Measurements from ENCODE around the gene TMCC3. TPM values are rescaled to one million over a fixed set of nuclear protein-coding genes. Genes with fewer than 3 reads are reported as not detected.

Gene TMCC3
- total RNA-seq, 1 experiment from 2014 or later = 1.9 TPM

DNA sequence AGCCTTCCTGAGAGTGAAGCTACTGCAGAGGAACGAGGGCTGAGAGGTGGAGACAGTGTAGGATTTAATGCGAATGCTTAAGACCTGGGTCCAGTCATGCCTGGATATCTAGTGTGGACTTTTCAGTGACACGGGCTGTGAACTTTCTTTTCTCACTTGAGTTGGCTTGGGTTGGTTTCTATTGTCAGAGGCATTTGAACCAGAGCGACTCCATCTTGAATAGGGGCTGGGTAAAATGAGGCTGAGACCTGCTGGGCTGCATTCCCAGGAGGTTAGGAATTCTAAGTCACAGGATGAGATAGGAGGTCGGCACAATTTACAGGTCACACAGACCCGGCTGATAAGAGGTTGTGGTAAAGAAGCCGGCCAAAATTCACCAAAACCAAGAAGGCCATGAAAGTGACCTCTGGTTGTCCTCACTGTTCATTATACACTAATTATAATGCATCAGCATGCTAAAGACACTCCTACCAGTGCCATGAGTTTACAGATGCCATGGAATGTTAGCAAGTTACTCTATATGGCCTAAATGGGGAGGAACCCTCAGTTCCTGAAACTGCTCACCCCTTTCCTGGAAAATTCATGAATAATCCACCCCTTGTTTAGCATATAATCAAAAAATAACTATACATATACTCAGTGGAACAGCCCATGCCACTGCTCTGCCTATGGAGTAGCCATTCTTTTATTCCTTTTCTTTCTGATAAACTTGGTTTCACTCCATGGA lies 34.2 kb upstream of the TMCC3 start:
- H3K9me3 Mint-ChIP-seq (ENCODE audit: unreplicated experiment) = no peaks in the 10 kb centered on the region
- H3K4me3 Mint-ChIP-seq (ENCODE audit: unreplicated experiment) = no peak overlapping the region
- TF ChIP-seq, protein P1, sequence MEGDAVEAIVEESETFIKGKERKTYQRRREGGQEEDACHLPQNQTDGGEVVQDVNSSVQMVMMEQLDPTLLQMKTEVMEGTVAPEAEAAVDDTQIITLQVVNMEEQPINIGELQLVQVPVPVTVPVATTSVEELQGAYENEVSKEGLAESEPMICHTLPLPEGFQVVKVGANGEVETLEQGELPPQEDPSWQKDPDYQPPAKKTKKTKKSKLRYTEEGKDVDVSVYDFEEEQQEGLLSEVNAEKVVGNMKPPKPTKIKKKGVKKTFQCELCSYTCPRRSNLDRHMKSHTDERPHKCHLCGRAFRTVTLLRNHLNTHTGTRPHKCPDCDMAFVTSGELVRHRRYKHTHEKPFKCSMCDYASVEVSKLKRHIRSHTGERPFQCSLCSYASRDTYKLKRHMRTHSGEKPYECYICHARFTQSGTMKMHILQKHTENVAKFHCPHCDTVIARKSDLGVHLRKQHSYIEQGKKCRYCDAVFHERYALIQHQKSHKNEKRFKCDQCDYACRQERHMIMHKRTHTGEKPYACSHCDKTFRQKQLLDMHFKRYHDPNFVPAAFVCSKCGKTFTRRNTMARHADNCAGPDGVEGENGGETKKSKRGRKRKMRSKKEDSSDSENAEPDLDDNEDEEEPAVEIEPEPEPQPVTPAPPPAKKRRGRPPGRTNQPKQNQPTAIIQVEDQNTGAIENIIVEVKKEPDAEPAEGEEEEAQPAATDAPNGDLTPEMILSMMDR (IDR thresholded peaks at IDR 0.05; ENCODE audit: unreplicated experiment) = no peak
- BruUV-seq (replicated peaks) = no TSS peak
- H3K27ac Mint-ChIP-seq (ENCODE audit: low read depth, unreplicated experiment) = no peak overlapping the region
- intact Hi-C loops (cut with micrococcal nuclease) = no loop called here
- no peak for DNase-seq (ENCODE audit: unreplicated experiment)
- ChIA-PET CTCF (interaction anchor here (0.6 kb wide), 1 partner anchor 22 kb away, joined by 3 read pairs; no protein-coding TSS in a partner anchor), POLR2A (no interaction called here)
- no peaks in the 10 kb centered on the region for H3K27me3 Mint-ChIP-seq (ENCODE audit: insufficient read depth, unreplicated experiment)
- H3K4me1 Mint-ChIP-seq (ENCODE audit: insufficient read depth, unreplicated experiment) = no peaks in the 10 kb centered on the region
- H3K36me3 Mint-ChIP-seq (ENCODE audit: insufficient read depth, unreplicated experiment) = no peaks in the 10 kb centered on the region

DNA sequence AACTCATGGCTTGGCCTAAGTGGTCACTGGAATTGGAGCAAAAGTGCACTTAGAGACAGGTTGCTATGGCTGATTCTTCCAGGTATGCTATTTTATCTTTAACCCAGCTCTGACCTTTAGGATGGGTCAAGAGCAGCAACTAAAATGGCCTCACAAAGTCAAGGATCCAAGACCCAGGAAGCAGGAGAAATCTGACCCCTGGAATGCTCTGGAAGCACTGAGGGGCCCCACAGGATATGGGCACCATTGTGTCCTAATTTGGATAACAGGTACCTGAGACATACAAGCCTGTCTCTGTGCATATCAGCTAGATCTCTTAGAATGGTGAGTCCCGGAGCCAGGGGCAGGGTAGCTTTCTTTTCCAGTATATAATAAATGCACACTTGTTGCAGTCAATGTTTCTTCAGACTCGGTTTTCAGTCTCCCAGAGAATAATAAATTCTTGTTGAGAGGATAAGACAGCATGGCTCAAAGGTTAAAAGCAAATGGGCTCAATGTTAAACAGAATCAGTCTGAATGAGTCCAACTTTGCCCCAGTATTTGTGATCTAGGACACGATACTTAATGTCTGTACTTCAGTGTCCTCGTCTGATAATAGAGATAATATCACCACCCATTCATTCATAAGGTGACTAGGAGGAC lies 29.3 kb upstream of the TMCC3 start:
- Mint-ChIP-seq H3K9me3 (ENCODE audit: unreplicated experiment) (no peaks in the 10 kb centered on the region), H3K4me3 (ENCODE audit: unreplicated experiment) (no peak overlapping the region), H3K4me1 (ENCODE audit: insufficient read depth, unreplicated experiment) (no peaks in the 10 kb centered on the region), H3K36me3 (ENCODE audit: insufficient read depth, unreplicated experiment) (no peaks in the 10 kb centered on the region), H3K27me3 (ENCODE audit: insufficient read depth, unreplicated experiment) (no peaks in the 10 kb centered on the region), H3K27ac (ENCODE audit: low read depth, unreplicated experiment) (no peak overlapping the region)
- ChIA-PET CTCF (interaction anchor here (0.7 kb wide), 1 partner anchor 1721 kb away, joined by 3 read pairs; no protein-coding TSS in a partner anchor), POLR2A (interaction anchor here (1.0 to 1.1 kb wide), 2 partner anchors 10 to 119 kb away, joined by 3 to 4 read pairs; no protein-coding TSS in a partner anchor)
- intact Hi-C loops (cut with micrococcal nuclease) = no loop called here
- BruUV-seq (replicated peaks) = no TSS peak
- TF ChIP-seq, protein P1 (IDR thresholded peaks at IDR 0.05; ENCODE audit: unreplicated experiment) = no peak
- no peak for DNase-seq (ENCODE audit: unreplicated experiment)

DNA sequence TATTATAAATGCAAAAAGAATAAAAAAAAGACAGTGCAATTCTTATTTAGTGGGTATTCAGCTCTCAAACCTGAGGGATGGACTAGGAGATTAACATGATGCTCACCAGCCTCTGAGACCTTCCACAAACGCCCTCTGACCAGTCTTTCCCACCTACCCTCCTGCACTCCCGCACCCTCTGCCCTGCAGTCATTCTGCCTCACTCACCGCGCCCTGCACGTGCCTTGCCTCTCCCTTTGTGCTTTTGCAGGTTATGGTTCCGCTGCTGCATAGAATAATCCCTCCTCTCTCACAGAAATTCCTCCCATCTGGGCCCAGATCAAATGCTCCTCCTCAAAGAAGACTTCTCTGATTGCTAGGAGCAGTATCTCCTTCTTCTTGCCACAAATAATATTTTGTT lies 28.5 kb upstream of the TMCC3 start:
- TF ChIP-seq, protein P1 (IDR thresholded peaks at IDR 0.05; ENCODE audit: unreplicated experiment) = no peak
- H3K4me3 Mint-ChIP-seq (ENCODE audit: unreplicated experiment) = no peak overlapping the region
- no peaks in the 10 kb centered on the region for H3K27me3 Mint-ChIP-seq (ENCODE audit: insufficient read depth, unreplicated experiment)
- CTCF ChIA-PET = interaction anchor here (1.0 kb wide), 1 partner anchor 39 kb away, joined by 3 read pairs; no protein-coding TSS in a partner anchor
- no peaks in the 10 kb centered on the region for H3K4me1 Mint-ChIP-seq (ENCODE audit: insufficient read depth, unreplicated experiment)
- no TSS peak for BruUV-seq (replicated peaks)
- no peaks in the 10 kb centered on the region for H3K9me3 Mint-ChIP-seq (ENCODE audit: unreplicated experiment)
- H3K36me3 Mint-ChIP-seq (ENCODE audit: insufficient read depth, unreplicated experiment) = no peaks in the 10 kb centered on the region
- POLR2A ChIA-PET = interaction anchor here (1.0 to 1.1 kb wide), 2 partner anchors 9 to 118 kb away, joined by 3 to 4 read pairs; no protein-coding TSS in a partner anchor
- no peak overlapping the region for H3K27ac Mint-ChIP-seq (ENCODE audit: low read depth, unreplicated experiment)
- intact Hi-C loops (cut with micrococcal nuclease) = no loop called here
- no peak for DNase-seq (ENCODE audit: unreplicated experiment)

DNA sequence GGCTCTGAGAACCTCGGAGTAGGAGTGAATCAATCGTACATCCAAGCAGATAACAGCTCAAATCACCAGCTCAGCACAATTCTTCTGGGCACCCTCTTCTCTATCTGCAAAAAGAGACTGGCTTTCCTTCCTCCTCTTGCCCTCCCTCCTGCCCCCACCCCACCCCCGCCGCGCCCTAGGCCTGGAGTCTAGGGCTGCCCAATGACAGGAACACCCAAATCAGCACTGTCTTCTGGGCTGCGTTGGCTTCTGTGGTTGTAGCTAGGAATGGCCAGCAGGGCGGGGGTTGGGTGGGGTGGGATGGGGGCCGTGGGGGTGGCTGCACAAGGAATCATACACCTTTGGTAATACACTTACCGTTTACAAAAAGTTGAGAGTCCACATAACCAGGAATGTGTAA lies 28.0 kb upstream of the TMCC3 start:
- CTCF ChIA-PET = interaction anchor here (1.0 kb wide), 1 partner anchor 38 kb away, joined by 3 read pairs; no protein-coding TSS in a partner anchor
- no peaks in the 10 kb centered on the region for H3K9me3 Mint-ChIP-seq (ENCODE audit: unreplicated experiment)
- POLR2A ChIA-PET = interaction anchor here (1.0 kb wide), 1 partner anchor 9 kb away, joined by 4 read pairs; no protein-coding TSS in a partner anchor
- no peak overlapping the region for H3K27ac Mint-ChIP-seq (ENCODE audit: low read depth, unreplicated experiment)
- DNase-seq (ENCODE audit: unreplicated experiment) = no peak
- TF ChIP-seq, protein P1 (IDR thresholded peaks at IDR 0.05; ENCODE audit: unreplicated experiment) = no peak
- H3K36me3 Mint-ChIP-seq (ENCODE audit: insufficient read depth, unreplicated experiment) = no peaks in the 10 kb centered on the region
- H3K4me3 Mint-ChIP-seq (ENCODE audit: unreplicated experiment) = no peak overlapping the region
- no peaks in the 10 kb centered on the region for H3K27me3 Mint-ChIP-seq (ENCODE audit: insufficient read depth, unreplicated experiment)
- H3K4me1 Mint-ChIP-seq (ENCODE audit: insufficient read depth, unreplicated experiment) = no peaks in the 10 kb centered on the region
- BruUV-seq (replicated peaks) = no TSS peak
- intact Hi-C loops (cut with micrococcal nuclease) = no loop called here

All from MCF 10A (cell line).